Ramos (cell line): Measurements from ENCODE around the gene ACO1.

Source experiments
- in situ Hi-C: fragments of 300-500 bp; cut with MboI; formaldehyde crosslinking; loops from one replicate; pipeline ENCODE4 v1.14.3; 2022; ENCODE audit warnings: low sequenced_read_pairs; ENCODE audit not compliant: unreplicated experiment

ACO1 gene

DNA sequence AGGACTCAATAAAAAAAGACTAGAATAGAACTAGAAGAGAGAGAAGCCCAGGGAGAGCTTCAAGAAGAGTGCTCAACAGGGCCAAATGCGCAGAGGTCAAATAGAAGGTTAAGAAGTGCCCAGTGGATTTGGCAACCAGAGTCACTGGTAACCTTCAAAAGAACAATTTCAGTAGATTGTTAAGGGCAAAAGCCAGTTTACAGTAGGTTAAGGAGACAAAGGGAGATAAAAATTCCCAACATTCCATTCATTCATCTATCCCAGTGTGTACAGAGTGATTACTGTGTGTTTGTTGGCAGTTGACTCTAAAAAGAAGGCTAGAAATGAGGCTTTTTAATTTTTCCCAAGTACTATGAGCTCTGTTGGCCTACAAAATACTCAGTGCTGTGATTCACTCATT, 72.1 kb downstream of the ACO1 start:
- in situ Hi-C loops, result no loop called here

DNA sequence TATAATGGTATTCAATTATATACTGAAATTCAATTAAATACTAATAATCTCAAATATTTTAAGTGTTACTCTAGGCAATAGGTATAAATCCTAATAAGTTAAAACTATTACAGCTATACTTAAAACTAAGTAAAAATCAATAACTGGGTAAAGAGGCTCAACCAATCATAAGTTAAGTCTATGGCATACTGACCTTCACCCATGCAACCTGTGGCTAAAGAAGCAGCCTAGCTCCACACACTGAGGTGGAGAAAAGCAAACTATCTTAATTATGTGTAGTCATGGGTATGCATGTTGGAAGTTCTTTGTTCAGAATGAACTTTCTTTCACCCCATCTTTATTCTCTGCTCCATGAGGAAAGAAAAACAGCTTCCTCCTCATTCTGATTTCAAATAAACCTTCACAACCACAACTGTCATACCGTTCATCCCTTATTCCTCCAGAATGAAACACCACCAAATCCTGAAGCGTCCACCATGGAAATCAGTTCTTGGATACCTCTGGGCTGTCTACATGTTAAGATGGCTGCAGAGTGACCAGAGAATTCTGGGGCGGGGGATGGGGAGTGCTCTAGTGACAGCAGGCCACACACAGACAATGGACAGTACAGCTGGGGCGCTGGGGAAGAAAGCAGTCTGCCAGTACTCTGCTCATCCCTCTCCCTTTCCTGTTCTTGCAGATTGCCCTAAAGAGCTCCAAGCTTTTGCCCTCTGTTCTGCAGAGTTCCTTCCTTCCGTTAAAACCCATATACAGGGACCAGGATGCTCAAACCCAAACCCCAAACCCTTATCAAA, 79.3 kb downstream of the ACO1 start:
- in situ Hi-C loops, result no loop called here

DNA sequence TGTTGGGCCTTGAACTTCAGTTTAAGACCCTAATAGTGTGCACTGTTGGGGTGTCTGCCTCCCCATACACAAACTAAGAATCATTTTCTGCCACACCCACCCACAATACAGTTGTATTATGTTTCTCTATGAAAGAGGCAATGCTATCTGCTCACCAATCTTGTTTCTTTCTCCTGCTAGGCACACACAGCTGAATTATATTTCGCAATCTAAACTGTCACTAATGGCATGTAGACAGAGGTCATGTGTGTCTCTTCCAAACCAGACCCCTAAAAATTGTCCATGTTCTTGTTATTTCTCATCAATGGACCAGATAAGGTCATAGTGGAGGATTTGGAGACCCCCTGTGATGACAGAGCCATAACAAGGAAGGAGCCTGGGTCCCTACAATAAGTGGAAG, 84.3 kb downstream of the ACO1 start:
- in situ Hi-C loops, result no loop called here

DNA sequence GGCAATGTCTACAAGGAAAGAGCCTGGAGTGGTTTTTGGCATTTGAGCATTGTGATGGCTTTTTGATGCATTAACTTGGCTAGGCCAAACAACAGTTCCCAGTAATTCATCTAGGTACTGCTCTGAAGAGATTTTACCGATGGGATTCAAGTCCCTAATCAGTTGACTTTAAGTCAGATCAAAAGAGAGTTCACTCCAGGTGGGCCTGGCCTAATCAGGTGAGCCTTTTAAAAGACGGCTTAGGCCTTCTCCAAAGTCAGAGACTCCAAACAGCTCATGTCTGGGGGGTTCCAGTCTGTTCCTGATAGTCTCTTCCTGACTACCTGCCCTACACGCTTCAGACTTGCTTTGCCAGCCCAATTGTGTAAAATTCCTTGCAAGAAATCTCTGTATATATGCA, 87.9 kb downstream of the ACO1 start:
- in situ Hi-C loops, result loop anchor here (10.0 kb wide), 1 partner anchor 58 kb away; no protein-coding TSS in a partner anchor

DNA sequence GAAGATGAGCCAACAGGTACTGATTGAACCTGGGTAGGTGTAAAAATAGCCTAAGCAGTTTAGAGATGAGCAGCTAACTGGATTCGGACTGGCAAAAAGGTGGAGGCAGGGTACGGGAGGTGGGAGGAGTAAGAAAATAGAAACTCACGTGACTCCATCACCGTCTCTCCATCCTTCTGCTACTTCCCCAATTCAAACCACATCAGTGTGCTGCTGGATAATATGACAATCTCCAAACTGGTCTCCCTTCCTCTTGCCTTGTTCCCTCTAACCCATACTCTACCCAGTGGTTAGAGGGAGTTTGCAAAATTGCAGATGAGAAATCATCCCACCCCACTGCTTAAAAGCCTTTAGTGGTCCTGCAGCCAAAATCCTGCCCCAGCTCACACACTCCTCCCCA, 98.9 kb downstream of the ACO1 start:
- in situ Hi-C loops, result no loop called here

DNA sequence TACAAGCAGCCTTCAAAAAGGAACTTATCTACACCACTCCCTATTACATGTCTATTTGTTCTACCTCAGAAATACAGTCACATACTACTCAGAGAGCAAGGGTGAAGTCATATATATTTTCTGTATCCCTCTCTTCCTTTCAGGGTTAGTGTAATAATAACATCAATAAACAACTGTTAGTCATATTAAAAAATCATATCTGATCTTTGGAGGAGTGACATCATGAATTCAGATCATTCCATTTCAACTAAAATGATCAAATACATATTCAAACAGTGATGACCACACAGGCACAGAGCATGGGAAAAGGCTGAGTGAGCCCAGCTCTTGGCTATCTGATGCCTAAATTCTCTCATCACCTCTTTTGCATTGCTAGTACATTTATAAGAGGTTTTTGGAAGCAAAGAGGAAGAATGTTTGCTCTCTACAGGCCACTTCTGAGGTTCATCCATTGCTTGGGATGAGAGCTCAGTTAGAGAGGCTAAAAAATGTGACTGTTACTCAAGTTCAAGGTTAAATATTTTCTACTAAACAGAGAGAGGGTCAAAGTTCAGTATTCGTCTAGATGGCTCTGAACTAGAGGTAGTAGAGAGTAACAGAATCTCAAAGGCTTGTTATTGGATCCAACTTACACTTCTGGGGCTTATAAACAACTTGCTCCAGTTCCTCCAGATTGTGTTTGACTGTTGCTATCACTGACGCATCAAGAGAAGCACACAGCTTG, 102.6 kb downstream of the ACO1 start:
- in situ Hi-C loops, result no loop called here

DNA sequence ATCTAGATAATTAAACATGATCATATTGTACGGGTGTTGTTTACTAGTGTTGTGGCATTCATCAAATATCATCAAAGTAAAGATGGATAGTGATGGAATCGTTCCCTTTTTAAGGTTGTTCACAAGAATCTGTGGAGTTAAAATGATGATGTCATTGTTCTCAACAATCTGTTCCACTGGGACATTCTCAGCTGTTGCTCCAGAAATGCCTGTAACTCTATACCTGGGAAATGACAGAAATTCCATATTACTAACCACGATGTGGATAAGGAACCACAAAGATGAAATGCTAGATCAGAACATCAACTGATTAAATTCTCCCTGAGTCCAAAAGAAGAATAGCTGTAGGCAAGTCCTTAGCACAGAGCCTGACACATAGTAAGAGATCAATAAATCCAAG, 103.5 kb downstream of the ACO1 start:
- in situ Hi-C loops, result no loop called here

DNA sequence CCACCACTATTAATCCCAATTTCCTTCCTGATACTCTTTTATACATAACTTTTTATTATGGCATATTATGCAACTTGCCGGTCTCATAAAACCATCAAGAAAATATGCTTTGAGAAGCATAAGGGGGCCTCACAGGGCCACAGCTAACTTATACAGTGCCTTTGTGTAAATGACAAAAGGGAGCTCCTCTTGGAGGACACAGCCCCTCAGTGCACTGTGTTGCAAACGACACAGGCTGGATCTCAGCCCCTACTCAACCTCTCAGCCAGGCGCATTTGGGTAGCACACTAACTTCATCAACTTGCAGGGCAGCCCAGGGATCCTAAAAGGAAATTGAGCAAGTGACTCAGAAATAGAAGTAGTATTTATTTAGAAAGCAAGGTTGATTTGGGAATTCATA, 106.2 kb downstream of the ACO1 start:
- in situ Hi-C loops, result no loop called here

DNA sequence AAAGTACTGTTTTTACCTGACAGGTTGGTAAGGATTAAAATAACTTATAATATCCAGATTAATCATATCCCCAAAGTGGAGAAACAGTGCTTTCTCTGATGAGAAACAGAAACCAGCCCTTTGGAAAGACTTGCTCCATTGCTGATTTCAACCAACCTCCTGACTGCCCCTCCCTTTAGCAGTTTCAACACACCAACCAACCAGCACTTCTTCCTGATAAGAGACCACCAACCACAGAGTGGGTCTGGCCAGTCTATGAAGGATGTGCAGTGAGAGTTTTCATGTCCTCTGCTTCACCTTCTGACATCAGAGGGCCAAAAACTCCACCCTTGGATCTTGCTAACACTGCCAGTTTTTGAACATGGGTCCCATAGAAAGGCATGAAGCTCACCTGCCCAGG, 113.5 kb downstream of the ACO1 start:
- in situ Hi-C loops, result no loop called here

DNA sequence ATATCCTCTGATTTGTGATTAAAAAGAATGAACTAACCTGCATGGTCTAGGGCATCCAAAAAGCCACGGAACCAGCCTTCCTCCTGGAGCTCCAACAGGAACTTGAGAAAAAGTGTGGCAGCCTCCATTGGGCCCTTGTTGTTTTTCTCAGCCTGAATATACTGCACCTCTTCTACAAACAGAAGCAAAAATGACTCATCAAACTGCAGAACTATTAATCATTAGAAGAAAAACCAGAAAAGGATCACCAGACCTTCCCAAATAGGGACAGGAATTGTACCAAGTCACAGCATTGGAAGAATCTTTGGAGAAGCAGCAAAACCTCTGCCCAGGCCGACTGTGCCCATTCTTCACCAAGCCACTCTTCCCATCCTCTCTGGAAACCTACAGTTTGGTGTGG, 116.3 kb downstream of the ACO1 start:
- in situ Hi-C loops, result no loop called here

DNA sequence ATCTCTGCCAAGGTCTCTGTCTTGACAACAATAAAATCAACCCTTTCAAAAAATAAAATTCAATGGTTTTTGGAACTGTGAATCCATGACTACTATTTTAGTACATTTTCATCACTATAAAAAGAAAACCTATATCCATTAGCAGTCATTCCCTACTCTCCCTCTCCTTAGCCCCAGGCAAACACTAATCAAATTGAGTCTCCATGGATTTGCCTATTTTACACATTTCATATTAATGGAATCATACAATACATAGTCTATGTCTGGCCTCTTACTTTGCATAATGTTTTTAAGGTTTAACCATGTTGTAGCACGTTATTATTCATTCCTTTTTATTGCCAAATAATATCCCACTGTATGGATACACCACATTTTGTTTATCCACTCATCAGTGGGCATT, 117.4 kb downstream of the ACO1 start:
- in situ Hi-C loops, result no loop called here

DNA sequence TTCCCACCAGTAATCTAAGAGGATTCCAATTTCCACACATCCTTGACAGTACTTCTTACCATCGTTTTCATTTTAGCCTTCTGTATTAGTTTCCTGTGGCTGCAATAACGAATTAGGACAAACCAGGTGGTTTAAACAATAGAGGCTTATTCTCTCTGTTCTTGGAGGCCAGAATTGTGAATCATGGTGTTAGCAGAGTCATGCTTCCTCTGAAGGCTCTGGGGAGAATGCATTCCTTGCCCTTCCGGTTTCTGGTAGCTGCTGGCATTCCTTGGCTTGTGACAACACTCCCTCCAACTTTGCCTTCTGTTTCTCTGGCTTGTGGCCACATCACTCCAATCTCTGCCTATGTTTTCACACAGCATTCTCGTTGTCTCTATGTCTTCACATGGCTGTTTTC, 118.0 kb downstream of the ACO1 start:
- in situ Hi-C loops, result no loop called here

DNA sequence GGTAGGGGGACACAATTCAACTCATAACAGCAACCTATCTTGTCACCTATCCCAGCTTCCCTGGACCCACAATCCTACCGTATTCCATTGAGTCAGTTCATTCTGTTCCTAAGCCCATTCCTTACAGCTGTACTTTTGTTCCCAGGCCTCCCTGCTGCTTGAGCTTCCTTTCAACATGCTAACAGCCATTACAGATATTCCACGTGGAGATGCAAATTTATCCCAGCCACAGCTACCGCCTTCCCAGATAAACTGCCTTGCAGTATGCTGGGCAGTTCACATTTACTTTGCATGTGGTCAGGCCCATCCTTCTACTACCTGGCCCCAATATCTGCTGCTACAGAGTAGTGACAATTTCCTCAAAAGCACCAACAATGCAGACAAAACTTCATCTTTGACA, 118.6 kb downstream of the ACO1 start:
- in situ Hi-C loops, result no loop called here
